Astrocyte of the spinal cord (primary cell): Measurements from ENCODE around the gene TAS2R60.
A peak's percentile ranks its signal among the peaks of the same experiment; 100 is the strongest.

Experiments used
- DNase-seq: peaks from one replicate; pipeline ENCODE4 v3.0.0; 2011; ENCODE audit warnings: low read depth, low spot score
- H3K4me3 ChIP-seq: 2 replicates; pipeline ENCODE4 v1.5.1; 2011; ENCODE audit warnings: low read depth, mild to moderate bottlenecking, low read length, moderate library complexity
- in situ Hi-C: cut with HindIII; loops from 2 replicates; pipeline ENCODE4 v1.10.0; 2017; ENCODE audit warnings: low sequenced_read_pairs
- TF ChIP-seq, protein P1 (sequence below): IDR thresholded peaks from 2 replicates; pipeline ENCODE4 v1.5.1; 2012; ENCODE audit warnings: low read depth, mild to moderate bottlenecking, low read length, inconsistent platforms

TAS2R60 gene, protein sequence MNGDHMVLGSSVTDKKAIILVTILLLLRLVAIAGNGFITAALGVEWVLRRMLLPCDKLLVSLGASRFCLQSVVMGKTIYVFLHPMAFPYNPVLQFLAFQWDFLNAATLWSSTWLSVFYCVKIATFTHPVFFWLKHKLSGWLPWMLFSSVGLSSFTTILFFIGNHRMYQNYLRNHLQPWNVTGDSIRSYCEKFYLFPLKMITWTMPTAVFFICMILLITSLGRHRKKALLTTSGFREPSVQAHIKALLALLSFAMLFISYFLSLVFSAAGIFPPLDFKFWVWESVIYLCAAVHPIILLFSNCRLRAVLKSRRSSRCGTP

DNA sequence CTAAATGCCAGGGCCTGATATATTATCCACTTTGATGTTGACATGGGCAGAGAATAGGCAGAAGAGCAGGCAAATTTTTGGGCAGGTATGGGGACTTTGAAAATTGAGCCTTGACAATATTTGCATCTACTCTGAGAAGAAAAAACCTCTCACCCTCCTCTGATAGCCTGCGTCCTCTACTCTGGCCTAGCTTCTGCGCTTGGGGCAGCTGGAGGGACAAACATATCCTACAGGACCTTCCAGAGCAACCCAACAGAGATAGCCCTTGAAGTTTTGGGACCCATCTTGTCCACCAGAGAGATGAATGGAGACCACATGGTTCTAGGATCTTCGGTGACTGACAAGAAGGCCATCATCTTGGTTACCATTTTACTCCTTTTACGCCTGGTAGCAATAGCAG, at the start of gene TAS2R60:
TSS of gene TAS2R60 (plus strand) at position 301 of the 400 bp plus-strand sequence. CDS start at position 301, 0 bp downstream.
- TF ChIP-seq, protein P1, sequence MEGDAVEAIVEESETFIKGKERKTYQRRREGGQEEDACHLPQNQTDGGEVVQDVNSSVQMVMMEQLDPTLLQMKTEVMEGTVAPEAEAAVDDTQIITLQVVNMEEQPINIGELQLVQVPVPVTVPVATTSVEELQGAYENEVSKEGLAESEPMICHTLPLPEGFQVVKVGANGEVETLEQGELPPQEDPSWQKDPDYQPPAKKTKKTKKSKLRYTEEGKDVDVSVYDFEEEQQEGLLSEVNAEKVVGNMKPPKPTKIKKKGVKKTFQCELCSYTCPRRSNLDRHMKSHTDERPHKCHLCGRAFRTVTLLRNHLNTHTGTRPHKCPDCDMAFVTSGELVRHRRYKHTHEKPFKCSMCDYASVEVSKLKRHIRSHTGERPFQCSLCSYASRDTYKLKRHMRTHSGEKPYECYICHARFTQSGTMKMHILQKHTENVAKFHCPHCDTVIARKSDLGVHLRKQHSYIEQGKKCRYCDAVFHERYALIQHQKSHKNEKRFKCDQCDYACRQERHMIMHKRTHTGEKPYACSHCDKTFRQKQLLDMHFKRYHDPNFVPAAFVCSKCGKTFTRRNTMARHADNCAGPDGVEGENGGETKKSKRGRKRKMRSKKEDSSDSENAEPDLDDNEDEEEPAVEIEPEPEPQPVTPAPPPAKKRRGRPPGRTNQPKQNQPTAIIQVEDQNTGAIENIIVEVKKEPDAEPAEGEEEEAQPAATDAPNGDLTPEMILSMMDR: no peak
- in situ Hi-C loops: no loop called here
- DNase-seq: no peak
- H3K4me3 ChIP-seq: no peak within 1 kb of the TSS

DNA sequence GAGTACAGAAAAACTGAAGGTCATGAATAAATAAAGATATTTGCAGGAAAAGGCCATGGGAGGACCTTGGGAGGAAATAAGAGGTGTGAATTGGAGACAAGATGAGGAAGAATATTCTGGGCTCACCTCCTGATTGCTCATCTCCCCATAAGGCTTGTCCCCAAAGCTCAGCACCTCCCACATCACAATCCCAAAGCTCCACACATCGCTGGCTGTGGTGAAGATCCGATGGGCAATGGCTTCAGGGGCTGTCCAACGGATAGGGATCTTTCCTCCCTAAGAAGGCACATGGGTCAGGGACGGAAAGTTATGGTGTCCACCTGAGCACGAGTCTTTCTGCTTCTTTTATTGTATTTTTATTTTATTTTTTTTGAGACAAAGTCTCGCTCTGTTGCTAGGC, 49.2 kb upstream of the TAS2R60 start:
- TF ChIP-seq, protein P1: no peak
- DNase-seq: no peak
- H3K4me3 ChIP-seq: no peak overlapping the region
- in situ Hi-C loops: no loop called here

DNA sequence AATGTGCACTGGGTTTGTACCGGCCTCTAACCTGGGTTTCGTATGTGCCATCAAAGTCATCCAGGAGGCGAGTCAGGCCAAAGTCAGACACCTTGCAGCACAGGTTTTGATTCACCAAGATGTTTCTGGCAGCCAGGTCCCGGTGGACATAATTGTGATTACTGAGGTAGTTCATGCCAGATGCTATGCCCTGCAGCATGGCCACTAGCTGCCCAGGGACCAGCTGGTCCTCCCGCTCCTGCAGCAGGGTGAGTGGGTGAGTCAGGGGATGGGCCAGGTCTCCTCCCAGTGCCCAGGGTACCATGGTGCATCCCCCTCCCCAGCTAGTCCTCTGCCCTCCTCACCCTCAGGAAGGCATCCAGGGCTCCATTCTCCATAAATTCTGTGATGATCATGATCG, 48.5 kb upstream of the TAS2R60 start:
- H3K4me3 ChIP-seq: no peak overlapping the region
- no peak for DNase-seq
- TF ChIP-seq, protein P1: no peak
- in situ Hi-C loops: no loop called here

DNA sequence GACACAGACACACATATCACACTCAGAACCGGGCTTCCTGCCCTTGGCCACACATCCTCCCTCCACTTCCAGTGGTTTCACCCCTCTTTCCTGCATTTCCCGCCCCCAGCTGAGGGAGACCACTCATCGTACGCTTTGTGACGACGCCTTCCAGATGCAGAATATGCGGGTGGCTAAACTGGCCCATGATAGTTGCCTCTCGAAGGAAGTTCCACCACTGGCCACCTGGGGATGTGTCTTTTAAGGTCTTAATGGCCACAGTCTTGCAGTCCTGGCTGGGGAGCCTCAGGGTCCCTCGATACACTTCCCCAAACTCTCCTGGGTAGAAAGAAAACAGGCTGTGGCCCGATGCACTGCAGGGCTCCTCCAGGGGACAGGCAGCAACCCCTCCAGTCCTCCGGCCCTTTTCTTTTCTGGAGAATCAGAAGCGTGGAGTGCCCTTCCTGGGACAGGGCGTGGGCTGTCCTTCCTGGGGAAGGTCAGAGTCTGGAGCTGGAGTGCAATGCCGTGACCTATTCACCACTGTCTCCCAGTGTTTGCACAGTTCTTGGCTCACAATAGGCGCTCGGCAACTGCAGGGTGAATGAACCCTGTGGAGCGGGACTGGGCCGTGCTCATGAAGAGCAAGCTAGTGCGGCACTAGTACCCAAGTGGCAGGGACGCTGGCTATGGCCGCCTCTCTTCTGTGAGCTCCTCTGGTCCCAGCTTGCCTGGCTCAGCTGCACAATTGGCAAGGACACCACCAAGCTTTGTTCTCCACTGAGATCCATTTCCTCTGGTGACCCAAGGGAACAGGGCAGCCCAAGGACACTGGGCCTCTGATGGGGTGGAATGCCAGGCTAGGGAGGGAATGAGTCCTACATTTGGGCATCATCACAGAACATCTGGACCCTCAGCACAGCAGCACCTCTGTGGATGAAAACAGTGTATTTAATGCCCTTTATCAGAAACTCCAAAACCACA, 47.8 kb upstream of the TAS2R60 start:
- DNase-seq: no peak
- TF ChIP-seq, protein P1: peak; percentile 33
- H3K4me3 ChIP-seq: no peak overlapping the region
- in situ Hi-C loops: no loop called here

DNA sequence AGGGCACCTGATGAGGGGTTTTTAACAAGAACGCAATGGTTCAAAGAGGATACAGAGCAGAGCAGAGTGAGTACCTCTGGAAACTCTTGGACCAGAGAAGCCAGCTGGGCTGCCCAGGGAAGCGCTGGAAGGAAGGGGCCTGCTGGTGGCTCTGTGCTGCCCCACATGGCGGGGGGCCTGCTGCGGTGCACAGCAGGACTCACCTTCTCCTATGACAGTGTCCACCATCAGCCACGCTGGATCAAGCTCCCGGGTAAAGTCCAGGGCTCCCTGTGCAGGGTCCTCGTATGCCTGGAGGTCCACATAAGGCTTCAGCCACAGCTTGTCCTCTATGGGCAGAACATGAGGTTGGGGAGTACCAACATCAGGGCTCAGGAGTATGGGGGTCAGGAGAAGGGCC, 47.1 kb upstream of the TAS2R60 start:
- TF ChIP-seq, protein P1: no peak
- in situ Hi-C loops: no loop called here
- H3K4me3 ChIP-seq: no peak overlapping the region
- DNase-seq: no peak

DNA sequence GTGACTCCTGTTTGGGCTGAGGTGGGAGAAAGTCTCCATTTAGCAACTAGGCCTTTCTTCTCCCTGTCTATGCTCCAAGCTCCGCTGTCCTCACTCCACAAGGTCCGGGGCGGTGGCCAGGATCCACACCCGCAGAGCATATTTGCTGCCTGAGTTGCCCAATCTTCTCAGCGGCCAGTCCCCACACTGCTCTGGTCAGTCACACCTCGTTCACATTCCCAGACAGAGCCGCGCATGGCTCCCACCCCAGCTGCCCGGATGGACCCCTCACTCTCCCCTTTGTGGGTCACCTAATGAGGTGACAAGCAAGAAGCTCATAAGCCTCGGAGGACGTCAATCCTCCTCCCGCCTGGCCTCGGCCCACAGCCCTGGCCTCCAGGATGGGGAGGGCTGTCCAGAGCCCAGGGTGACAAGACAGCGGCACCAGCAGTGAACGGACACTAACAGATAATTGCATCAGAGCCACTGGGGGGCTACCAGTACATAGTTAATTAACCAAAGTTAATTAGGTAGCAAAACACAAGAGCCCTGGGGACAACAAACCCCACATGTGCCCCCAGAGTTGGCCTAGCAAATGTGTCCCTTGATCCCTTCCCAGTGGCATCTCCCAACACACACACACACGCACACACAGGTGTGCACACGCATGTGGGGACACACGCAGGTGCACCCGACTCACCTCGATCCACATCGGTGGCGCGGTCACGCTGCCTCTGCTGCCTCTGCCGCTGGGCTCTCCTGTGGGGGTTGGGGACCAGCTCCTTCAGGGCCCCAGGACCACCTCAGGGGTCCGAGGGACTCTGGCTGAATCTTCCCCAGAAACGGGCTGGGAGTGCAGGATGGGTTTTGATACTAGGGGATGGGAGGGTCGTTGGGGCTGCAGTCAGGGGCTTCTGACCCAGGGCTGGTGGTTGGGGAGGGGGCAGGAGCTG, 46.4 kb upstream of the TAS2R60 start:
- H3K4me3 ChIP-seq: no peak overlapping the region
- no peak for DNase-seq
- in situ Hi-C loops: no loop called here
- TF ChIP-seq, protein P1: no peak
